Keratinocyte (primary cell): ENCODE results near the gene TRPM6.

ENCODE experiments used
- EZH2 ChIP-seq: IDR thresholded peaks from one replicate; pipeline ENCODE4 v1.6.1; 2012; ENCODE audit warnings: inconsistent platforms, mild to moderate bottlenecking, low read length, moderate library complexity
- TF ChIP-seq, protein P1 (sequence below), 3 experiments: IDR thresholded peaks in 1 of 3; conservative IDR thresholded peaks in 1 of 3; optimal IDR thresholded peaks in 1 of 3; 2 replicates in 2 of 3; 3 replicates in 1 of 3; pipeline versions ENCODE3 to v1.5.1; 2011; ENCODE audit warnings: low read length in 3 of 3, mild to moderate bottlenecking in 3 of 3, moderate library complexity in 2 of 3, control low read depth in 1 of 3, inconsistent platforms in 1 of 3; ENCODE audit not compliant: insufficient read depth in 2 of 3; ENCODE audit errors: extremely low read depth in 1 of 3

GRCh38 chr9:74765481-74765971 is 122.2 kb downstream of the TRPM6 start:
- TF ChIP-seq, protein P1, sequence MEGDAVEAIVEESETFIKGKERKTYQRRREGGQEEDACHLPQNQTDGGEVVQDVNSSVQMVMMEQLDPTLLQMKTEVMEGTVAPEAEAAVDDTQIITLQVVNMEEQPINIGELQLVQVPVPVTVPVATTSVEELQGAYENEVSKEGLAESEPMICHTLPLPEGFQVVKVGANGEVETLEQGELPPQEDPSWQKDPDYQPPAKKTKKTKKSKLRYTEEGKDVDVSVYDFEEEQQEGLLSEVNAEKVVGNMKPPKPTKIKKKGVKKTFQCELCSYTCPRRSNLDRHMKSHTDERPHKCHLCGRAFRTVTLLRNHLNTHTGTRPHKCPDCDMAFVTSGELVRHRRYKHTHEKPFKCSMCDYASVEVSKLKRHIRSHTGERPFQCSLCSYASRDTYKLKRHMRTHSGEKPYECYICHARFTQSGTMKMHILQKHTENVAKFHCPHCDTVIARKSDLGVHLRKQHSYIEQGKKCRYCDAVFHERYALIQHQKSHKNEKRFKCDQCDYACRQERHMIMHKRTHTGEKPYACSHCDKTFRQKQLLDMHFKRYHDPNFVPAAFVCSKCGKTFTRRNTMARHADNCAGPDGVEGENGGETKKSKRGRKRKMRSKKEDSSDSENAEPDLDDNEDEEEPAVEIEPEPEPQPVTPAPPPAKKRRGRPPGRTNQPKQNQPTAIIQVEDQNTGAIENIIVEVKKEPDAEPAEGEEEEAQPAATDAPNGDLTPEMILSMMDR (optimal IDR thresholded peaks at IDR 0.05 in 1 of 3, IDR thresholded peaks at IDR 0.05 in 1 of 3, conservative IDR thresholded peaks at IDR 0.05 in 1 of 3; ENCODE audit: extremely low read depth in 1 of 3, insufficient read depth in 2 of 3, low read length in 3 of 3): no peak
- TF ChIP-seq EZH2: no peak
